Stimulated activated CD4-positive, alpha-beta T cell treated with anti-CD3 and anti-CD28 coated beads, Interleukin-12 subunit alpha, Interleukin-12 subunit beta, amount 100 ng/mL, for 48 hours (primary cell): ENCODE results near the gene SYNRG.
"Not testable (repeated sequence)": the region's sequence is repeated elsewhere in the genome, so short reads cannot be mapped to it uniquely, and the experiment has no call there.

Experiments
- DNase-seq, 3 donors: peaks; one replicate each; pipeline ENCODE4 v3.0.0-alpha.2; 2020; ENCODE audit warnings: low read depth in 2 of 3, low spot score in 1 of 3

SYNRG gene, protein sequence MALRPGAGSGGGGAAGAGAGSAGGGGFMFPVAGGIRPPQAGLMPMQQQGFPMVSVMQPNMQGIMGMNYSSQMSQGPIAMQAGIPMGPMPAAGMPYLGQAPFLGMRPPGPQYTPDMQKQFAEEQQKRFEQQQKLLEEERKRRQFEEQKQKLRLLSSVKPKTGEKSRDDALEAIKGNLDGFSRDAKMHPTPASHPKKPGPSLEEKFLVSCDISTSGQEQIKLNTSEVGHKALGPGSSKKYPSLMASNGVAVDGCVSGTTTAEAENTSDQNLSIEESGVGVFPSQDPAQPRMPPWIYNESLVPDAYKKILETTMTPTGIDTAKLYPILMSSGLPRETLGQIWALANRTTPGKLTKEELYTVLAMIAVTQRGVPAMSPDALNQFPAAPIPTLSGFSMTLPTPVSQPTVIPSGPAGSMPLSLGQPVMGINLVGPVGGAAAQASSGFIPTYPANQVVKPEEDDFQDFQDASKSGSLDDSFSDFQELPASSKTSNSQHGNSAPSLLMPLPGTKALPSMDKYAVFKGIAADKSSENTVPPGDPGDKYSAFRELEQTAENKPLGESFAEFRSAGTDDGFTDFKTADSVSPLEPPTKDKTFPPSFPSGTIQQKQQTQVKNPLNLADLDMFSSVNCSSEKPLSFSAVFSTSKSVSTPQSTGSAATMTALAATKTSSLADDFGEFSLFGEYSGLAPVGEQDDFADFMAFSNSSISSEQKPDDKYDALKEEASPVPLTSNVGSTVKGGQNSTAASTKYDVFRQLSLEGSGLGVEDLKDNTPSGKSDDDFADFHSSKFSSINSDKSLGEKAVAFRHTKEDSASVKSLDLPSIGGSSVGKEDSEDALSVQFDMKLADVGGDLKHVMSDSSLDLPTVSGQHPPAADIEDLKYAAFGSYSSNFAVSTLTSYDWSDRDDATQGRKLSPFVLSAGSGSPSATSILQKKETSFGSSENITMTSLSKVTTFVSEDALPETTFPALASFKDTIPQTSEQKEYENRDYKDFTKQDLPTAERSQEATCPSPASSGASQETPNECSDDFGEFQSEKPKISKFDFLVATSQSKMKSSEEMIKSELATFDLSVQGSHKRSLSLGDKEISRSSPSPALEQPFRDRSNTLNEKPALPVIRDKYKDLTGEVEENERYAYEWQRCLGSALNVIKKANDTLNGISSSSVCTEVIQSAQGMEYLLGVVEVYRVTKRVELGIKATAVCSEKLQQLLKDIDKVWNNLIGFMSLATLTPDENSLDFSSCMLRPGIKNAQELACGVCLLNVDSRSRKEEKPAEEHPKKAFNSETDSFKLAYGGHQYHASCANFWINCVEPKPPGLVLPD (N-terminal part only)

DNA sequence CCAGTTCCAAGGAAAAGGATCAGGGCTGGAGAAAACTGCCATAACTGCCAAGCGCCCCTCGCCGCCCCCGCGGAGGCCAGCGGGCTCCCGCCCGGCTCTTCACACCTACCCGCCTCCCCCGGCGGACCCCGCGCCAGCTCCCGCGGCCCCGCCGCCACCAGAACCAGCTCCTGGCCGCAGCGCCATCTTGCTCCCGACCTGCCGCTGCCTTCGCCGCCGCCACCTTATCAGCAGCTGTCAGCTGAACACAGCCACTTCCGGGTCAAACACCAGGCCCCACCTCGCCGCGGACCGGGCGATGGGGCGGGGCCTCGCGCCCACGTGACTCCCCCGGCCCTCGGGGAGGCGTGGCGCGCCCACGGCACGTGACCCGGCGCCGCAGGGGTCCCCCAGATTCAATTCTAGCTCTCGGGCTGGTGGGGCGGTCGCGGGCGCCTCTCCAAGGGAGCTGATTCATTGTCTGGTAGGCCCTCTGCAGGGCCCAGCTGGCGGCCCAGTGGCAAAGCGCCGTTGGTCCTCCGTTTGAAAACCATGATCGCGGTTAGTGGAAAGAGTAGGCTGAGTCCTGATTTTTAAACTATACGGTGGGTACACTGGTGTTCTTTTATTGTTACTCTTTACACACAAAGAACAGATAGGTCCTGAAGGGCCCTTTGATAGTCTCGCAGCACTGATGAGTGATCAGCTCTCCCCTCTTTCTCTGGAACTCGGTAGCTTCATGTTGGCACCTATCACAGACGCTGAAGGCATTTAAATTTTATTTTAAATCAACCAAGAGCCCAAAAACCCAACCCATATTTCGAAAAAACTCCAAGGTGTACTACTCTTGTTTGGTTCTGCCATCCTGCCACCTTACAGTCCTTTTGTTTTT lies at the start of gene SYNRG:
TSS of gene SYNRG (minus strand) at position 249 of the 871 bp plus-strand sequence. CDS start at position 186, 63 bp downstream.
- DNase-seq, result peak; percentile 81 to 90 (median 86)

GRCh38 chr17:37657202-37657601 lies 48.0 kb upstream of the SYNRG start:
- DNase-seq, result no peak

DNA sequence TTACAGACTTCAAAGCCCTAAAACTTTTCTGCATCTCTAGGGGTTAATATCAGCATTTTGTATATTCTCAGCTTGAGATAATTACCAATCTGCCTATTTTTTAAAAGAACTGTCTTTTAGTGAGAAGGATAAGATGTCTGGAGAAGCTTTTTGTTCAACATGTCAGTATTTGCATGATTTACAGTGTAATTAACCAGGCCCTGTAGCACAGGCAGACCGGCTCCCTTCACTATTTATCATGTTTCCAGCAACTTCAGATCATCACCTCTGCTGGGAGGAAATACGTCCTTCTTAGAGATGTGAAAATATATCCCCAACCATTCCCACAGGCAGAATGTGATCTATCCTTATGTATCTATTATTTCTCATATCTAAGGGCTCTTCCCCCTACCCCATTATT lies 42.6 kb upstream of the SYNRG start:
- DNase-seq, result no peak

- DNase-seq, result no peak
Measured at GRCh38 chr17:37650419-37651003, 41.3 kb upstream of the SYNRG start.

GRCh38 chr17:37648555-37648954 lies 39.3 kb upstream of the SYNRG start:
- no peak for DNase-seq

GRCh38 chr17:37647856-37648255 lies 38.6 kb upstream of the SYNRG start:
- no peak for DNase-seq

GRCh38 chr17:37643869-37644268 lies 34.7 kb upstream of the SYNRG start:
- no peak for DNase-seq

GRCh38 chr17:37643118-37643766 lies 34.0 kb upstream of the SYNRG start, which contains the start of gene DDX52:
TSS of gene DDX52 (minus strand) at chr17:37643446. CDS start at chr17:37643420, 26 bp downstream.
- peak; percentile 73 to 86 (median 78) for DNase-seq

DNA sequence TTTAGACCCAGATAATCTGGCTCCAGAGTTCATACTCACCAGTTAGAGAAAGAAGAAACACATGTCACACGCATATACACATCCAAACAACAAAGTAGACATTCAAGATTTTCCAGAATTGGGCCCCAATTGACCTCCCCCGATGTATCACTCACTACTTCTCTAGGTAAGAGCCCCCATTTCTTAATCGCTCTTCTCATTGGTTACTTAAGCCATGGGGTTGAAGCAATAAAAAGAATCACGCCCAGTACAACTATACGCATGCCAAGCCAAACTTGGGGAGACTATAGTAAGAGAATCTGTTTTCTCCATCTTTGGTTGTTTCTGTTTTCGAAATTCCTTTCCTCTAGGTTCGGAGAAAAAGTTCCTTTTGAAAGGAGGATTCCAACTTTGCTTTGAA lies 33.5 kb upstream of the SYNRG start:
- DNase-seq, result peak in 1 of 3 donors; percentile 0

DNA sequence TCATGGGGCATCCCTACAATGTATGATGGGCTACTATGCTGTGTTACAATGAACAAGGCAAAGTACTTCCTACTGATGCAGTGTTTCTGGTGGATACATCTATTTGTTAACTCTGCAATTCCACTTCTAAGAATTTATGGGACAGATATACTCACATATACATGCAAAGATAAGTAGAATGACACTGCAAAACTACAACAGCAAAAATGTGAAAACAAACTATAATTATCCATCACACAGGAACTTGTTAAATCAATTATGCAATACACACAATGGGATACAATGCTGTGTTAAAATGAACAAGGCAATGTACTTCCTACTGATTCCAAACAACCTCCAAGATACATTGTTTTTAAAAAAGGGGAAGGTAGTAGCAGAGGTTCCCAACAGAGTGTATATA lies 30.8 kb upstream of the SYNRG start:
- no peak for DNase-seq

DNA sequence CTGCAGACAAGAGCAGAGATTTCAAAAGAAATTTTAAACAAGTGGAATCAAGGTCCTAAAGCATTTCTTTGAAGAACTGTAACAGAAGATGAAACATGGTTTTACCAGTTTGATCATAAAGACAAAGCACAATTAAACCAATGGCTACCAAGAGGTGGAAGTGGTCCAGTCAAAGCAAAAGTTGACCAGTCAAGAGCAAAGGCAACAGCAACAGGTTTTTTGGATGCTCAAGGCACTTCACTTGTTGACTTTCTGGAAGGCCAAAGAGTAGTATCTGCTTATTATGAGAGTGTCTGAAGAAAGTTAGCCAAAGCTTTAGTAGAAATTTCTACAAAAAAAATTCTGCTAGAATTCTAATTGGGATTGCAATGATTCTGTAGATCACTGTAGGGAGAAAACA lies 28.7 kb upstream of the SYNRG start:
- DNase-seq, result no peak

DNA sequence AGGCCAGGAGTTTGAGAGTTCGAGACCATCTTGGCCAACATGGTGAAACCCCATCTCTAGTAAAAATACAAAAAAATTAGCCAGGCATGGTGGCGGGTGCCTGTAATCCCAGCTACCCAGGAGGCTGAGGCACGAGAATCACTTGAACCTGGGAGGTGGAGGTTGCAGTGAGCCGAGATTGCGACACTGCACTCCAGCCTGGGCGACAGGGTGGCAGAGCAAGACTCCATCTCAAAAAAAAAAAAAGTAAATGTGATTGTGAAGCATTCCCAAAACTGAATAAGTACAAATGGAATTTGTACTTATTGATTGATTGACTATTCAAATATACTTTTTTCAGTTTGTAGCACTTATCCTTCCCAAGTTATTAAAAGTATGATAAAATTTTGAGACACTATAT lies 7.2 kb upstream of the SYNRG start:
- not testable (repeated sequence) for DNase-seq

GRCh38 chr17:37614823-37615222 lies 5.6 kb upstream of the SYNRG start:
- no peak for DNase-seq

GRCh38 chr17:37614391-37614790 lies 5.2 kb upstream of the SYNRG start:
- DNase-seq, result no peak

DNA sequence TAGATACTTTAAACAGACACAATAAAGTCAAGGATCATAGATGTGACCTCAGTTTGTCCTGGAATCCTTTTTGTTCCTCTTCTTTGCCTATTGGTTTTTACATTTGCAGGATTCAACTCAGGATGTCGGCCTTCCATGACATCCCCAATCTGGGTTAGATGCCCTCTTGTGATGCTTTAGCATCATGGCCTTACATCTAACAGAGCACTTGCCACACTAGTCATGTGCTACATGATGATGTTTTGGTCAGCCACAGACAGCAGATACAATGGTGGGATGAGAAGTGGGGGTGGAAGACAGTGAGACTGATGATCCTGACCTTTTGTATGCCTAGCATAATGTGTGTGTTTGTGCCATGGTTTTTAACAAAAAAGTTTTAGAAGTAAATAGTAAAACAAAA lies 1.8 kb upstream of the SYNRG start:
- DNase-seq, result no peak

GRCh38 chr17:37610041-37610420 lies 813 bp upstream of the SYNRG start:
- DNase-seq, result not testable (repeated sequence)

DNA sequence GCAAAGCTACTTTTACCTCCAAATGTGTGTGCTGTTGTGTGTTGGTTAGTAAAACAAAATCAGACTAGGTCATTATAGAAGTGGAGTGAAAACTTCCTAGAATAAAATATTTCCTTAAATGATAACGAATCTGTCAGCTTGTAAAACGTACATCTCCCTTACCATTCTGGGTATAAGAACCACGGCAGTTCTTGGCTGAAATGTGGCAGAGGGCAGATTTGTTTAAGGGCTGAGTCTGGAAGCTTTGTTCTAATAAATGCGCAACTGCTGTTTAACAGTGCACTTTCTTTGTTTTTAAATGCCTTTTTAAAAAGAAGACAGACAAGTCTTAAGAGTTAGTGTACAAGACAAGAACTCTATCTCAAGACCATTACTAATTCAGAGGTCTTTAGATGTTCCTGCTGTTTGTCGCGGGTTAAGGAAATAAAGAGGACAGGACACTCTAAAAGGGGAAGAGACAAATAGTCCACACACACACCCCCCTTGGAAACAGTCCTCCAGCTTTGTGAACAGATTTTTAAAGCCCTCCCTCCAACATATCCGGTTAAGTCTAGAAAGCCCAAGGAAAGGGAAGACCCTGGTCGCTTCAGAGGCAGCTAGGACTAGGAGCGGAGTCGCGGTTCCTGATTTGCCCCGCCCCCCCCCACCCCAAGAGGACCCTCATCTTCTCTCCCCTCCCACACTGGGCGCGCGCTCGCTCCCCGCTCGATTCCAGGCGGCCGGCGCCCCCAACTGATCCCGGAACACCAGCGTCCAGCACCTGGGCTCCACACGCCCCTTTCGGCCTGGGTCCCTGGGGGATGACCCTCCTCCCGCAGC lies 658 bp downstream of the SYNRG start:
- DNase-seq, result no peak

DNA sequence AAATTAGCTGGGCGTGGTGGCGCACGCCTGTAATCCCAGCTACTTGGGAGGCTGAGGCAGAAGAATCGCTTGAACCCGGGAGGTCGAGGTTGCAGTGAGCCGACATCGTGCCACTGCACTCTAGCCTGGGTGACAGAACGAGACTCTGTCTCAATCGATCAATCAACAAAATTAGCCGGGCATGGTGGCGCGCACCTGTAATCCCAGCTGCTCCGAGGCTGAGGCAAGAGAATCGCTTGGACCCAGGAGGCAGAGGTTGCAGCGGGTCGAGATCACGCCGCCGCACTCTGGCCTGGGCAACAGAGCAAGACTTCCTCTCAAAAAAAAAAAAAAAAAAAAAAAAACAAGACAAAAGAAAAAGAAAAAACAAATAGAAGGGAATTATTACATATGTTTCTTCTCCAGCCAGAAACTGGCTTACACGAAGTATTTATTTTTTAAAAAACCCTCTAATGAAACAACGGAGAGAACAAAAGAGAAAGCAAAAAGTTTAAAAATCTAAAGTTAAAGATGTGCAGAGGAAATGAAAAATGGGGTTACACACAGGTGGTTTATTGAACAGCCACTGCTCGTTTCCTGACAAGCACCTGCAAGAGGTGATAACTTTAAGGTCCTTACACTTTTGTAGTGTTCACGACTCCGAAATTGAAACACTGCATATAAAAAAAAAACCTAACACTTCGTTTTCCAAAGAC lies 1.4 kb downstream of the SYNRG start:
- no peak for DNase-seq
